ENCODE results near the gene CARD11. TPM values are rescaled to one million over a fixed set of nuclear protein-coding genes. Genes with fewer than 3 reads are reported as not detected.

Gene CARD11
- total RNA-seq: 0.16 TPM
- long read RNA-seq, partial matches to known transcripts: 1 of 1 reads
- long read RNA-seq, other reads (novel, unspliced or antisense): 0 of 1 reads

- Histone ChIP-seq H3K27ac (replicated peaks) (no peak within 1 kb of the TSS), H3K36me3 (no peaks in the 10 kb centered on the region), H3K4me1 (no peaks in the 10 kb centered on the region), H3K4me3 (no peak within 1 kb of the TSS), H3K9me3 (replicated peaks) (no peaks in the 10 kb centered on the region), H3K27me3 (ENCODE audit: low read depth) (peaks cover 57% of the 10 kb centered on the region)
- TF ChIP-seq CTCF (IDR thresholded peaks at IDR 0.05; ENCODE audit: borderline replicate concordance): no peak
- no peak for DNase-seq
- intact Hi-C loops (cut with micrococcal nuclease): no loop called here
Observed at GRCh38 chr7:3043544-3044371, at the start of gene CARD11. CARD11 (minus strand) TSS chr7:3043867; CDS start chr7:2958506, 85,361 bp downstream.

- TF ChIP-seq CTCF (IDR thresholded peaks at IDR 0.05; ENCODE audit: borderline replicate concordance): no peak
- peaks cover 41% of the 10 kb centered on the region for H3K27me3 ChIP-seq (ENCODE audit: low read depth)
- no peaks in the 10 kb centered on the region for H3K4me1 ChIP-seq
- no peaks in the 10 kb centered on the region for H3K9me3 ChIP-seq (replicated peaks)
- intact Hi-C loops (cut with micrococcal nuclease): no loop called here
- no peak overlapping the region for H3K27ac ChIP-seq (replicated peaks)
- H3K4me3 ChIP-seq: no peak overlapping the region
- no peaks in the 10 kb centered on the region for H3K36me3 ChIP-seq
- DNase-seq: peak; percentile 36
Observed at GRCh38 chr7:3092468-3092867, 48.8 kb upstream of the CARD11 start.

GRCh38 chr7:3091631-3092030 is 48.0 kb upstream of the CARD11 start:
- H3K27ac ChIP-seq (replicated peaks): no peak overlapping the region
- no peaks in the 10 kb centered on the region for H3K9me3 ChIP-seq (replicated peaks)
- DNase-seq: no peak
- no peak for TF ChIP-seq CTCF (IDR thresholded peaks at IDR 0.05; ENCODE audit: borderline replicate concordance)
- intact Hi-C loops (cut with micrococcal nuclease): no loop called here
- H3K4me1 ChIP-seq: no peaks in the 10 kb centered on the region
- no peaks in the 10 kb centered on the region for H3K36me3 ChIP-seq
- H3K4me3 ChIP-seq: no peak overlapping the region
- H3K27me3 ChIP-seq (ENCODE audit: low read depth): peaks cover 49% of the 10 kb centered on the region

- DNase-seq: no peak
- Histone ChIP-seq H3K9me3 (replicated peaks) (no peaks in the 10 kb centered on the region), H3K4me1 (no peaks in the 10 kb centered on the region), H3K36me3 (no peaks in the 10 kb centered on the region), H3K4me3 (no peak overlapping the region), H3K27me3 (ENCODE audit: low read depth) (peaks cover 58% of the 10 kb centered on the region), H3K27ac (replicated peaks) (no peak overlapping the region)
- intact Hi-C loops (cut with micrococcal nuclease): no loop called here
- peak; percentile 55 for TF ChIP-seq CTCF (IDR thresholded peaks at IDR 0.05; ENCODE audit: borderline replicate concordance)
Observed at GRCh38 chr7:3089493-3089892, 45.8 kb upstream of the CARD11 start.

GRCh38 chr7:3087243-3087755 is 43.6 kb upstream of the CARD11 start:
- Histone ChIP-seq H3K4me1 (no peaks in the 10 kb centered on the region), H3K9me3 (replicated peaks) (no peaks in the 10 kb centered on the region), H3K27ac (replicated peaks) (no peak overlapping the region), H3K27me3 (ENCODE audit: low read depth) (peaks cover 70% of the 10 kb centered on the region), H3K4me3 (no peak overlapping the region), H3K36me3 (no peaks in the 10 kb centered on the region)
- intact Hi-C loops (cut with micrococcal nuclease): no loop called here
- DNase-seq: no peak
- TF ChIP-seq CTCF (IDR thresholded peaks at IDR 0.05; ENCODE audit: borderline replicate concordance): no peak

Measured in left ventricle myocardium inferior (tissue), 1 donor.